HG03039 (cell line): ENCODE results near the gene ZFYVE16.
"Not testable (repeated sequence)": the region's sequence is repeated elsewhere in the genome, so short reads cannot be mapped to it uniquely, and the experiment has no call there.

Source experiments
- ATAC-seq: cut with Tn5 transposase; IDR thresholded peaks from one replicate; pipeline ENCODE4 v1.9.1; 2021; ENCODE audit warnings: mild to moderate bottlenecking, moderate library complexity; ENCODE audit not compliant: unreplicated experiment

Gene ZFYVE16

DNA sequence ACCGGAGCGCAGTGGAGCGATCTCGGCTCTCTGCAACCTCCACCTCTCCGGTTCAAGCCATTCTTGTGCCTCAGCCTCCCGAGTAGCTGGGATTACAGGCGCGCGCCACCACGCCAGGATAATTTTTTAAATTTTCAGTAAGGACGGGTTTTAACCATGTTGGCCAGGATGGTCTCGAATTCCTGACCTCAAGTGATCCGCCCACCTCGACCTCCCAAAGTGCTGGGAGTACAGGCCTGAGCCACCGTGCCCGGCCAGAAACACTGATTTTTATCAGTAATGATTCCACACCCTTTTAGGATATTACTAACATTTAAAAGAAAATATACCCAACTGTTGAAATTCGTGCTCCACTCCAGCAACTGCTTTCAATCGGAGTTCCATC is 79.6 kb downstream of the ZFYVE16 start:
- no peak for ATAC-seq

DNA sequence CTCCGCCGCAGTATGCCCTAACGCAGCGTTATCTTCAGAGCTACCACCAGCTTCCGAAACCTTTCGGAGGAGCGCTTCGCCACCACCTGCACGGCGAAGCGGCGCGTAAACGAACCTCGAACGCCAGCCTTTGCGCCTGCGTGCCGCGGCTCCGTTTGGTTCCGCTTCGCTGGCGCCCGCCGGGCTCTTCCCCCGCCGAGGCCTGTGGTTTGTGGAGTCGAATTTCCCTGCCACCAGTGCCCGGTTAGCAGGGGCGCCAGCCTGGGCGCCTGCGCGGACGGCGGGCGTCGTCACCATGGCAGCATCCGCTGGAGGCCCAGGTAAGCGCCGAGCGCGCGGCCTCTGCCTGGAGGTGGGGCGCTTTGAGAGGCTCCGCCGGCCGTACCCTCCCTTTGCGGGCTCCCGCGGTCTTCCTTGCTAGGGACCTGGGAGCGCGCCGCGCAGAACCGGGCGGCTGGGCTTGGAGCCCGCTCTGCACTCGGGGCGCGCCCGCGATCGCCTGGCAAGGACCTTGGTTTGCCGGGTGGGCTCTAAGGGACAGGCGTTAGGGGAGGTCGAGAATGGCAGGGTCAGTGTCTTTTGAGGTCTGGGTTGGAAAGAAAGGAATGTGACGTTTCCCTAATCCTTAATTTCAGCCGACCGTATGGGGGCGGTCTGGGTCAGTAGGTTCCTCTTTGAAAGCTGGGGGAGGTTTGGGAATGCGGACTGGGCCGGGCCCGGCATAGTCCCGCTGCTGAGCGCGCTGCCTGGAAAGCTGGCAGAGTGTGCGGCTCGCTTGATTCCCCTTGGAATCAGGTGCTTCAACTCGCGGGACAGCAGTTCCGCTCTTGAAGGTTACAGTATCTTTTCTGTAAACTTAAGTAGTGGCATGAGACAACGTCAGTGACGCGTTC is 80.2 kb downstream of the ZFYVE16 start, which contains the start of gene FAM151B:
Gene FAM151B (plus strand): TSS at position 272 of the 893 bp plus-strand sequence. CDS start 24 bp downstream, at position 296.
- peak; percentile 89 for ATAC-seq

DNA sequence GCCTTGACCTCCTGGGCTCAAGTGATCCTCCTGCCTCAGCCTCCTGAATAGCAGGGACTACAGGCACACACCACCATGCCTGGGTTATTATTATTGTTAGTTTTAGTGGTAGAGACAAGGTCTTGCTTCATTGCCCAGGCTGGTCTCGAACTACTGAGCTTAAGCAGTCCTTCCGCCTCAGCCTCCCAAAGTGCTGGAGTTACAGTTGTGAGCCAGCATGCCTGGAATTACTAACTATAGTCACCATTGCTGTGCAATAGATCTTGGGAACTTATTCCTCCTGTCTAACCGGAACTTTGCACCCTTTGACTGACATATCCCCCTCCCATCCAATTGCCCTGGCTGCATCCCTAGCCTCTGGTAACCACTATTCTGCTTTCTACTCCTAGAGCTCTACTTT is 83.4 kb downstream of the ZFYVE16 start:
- ATAC-seq: no peak

DNA sequence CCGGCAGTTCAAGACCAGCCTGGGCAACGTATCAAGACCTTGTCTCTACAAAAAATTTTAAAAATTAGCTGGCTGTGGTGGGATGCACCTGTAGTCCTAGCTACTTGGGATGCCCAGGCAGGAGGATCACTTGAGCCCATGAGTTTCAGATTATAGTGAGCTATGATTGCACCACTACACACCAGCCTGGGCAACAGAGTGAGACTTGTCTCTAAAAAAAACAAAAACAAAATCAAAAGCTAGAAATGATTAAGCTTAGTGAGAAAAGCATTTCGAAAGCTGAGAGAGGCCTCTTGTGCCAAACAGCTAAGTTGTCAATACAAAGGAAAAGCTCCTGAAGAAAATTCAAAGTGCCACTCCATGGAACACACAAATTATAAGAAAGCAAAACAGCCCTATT is 84.9 kb downstream of the ZFYVE16 start:
- no peak for ATAC-seq

DNA sequence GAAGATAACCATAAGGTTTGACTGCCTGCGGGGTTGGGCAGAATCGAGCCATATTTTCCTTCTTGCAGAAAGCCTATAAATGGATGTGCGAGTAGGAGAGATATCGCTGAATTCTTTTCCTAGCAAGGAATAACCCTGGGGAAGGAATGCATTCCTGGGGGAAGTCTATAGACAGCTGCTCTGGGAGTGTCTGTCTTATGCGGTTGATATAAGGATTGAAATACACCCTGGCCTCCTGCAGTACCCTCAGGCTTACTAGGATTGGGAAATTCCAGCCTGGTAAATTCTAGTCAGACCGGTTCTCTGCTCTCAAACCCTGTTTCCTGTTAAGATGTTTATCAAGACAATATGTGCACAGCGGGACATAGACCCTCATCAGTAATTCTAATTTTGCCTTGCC is 85.6 kb downstream of the ZFYVE16 start:
- ATAC-seq: not testable (repeated sequence)

DNA sequence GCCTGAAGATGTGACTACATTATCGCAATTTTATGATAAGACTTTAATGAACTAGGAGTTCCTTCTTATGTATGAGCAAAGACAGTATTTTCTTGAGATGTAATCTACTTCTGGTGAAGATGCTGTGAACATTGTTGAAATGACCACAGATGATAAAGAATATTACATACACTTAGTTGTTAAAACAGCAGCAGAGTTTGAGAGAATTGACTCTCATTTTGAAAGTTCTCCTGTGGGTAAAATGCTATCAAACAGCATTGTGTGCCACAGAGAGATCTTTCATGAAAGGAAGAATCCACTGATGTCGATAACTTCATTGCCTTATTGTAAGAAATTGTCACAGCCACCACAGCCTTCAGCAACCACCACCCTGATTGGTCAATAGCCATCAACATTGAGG is 88.0 kb downstream of the ZFYVE16 start:
- ATAC-seq: no peak

DNA sequence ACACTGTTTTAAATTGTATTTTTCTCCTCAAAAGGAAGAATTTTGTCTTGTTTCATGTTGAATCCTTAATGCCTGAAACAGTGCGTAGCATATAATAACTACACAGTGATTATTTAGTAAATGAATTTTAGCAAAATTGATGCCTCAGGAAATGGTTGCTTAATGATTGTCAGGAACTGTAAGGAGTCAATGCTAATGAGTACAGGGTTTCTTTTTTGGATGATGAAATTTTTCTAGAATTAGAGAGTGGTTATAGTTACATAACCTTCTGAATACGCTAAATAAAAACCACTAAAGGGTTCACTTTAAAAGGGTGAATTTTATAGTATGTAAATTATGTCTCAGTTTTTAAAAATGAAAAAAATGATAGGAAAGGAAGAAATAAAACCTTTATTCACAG is 94.9 kb downstream of the ZFYVE16 start:
- ATAC-seq: no peak

DNA sequence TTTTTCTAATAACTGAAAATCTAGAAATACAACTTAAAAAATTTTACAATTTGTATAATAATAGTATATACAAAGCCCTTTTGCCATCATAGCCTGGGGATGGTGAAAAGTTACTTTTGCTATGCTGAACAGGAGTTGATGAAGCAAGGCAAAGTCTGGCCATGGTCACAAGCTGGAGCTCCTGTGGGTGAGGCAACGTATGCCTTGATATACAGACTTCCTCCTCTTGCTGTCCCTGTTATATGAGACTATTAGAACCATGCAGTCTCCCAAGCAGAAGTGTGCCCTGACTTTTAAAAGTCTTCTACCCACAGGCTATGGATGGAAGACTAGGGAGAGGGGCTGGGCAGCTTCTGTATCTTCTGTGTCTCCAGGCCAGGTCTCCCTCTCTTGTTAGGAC is 95.8 kb downstream of the ZFYVE16 start:
- no peak for ATAC-seq

DNA sequence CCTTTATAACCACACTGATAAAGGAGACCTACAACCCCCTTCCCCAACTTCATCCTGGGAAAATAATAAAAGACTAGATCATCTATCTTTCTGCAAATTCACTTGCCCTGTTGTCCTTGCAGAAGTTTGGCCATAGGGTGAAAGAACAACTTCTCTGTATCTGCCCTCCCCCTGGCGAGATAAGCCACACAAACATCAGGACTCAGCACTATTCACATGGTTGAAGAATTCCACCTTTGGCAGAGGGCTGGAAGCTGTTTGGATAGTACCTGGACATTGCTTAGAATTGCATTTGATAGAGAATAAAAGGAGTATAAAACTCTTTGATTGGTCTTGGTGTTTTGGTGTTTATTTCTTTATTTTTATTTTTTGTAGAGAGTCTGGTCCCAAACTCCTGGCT is 97.0 kb downstream of the ZFYVE16 start:
- ATAC-seq: no peak

DNA sequence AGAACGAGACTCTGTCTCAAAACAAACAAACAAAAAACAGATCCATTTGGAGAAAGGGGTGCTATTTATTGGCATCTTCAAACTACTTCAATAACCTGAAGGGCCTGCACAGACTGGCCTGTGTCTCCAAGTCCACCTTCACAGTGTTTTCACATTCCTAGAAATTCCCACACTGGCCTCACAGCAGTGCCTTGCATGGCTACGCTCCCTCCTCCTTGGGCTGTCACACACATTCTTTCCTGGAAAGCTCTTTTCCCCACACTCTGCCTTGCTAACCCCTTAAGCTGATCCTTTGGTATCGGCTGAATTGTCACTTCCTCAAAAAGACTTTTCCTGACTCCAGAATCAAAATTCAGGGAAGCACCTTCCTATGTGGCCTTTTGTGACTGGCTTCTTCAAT is 99.8 kb downstream of the ZFYVE16 start:
- no peak for ATAC-seq

DNA sequence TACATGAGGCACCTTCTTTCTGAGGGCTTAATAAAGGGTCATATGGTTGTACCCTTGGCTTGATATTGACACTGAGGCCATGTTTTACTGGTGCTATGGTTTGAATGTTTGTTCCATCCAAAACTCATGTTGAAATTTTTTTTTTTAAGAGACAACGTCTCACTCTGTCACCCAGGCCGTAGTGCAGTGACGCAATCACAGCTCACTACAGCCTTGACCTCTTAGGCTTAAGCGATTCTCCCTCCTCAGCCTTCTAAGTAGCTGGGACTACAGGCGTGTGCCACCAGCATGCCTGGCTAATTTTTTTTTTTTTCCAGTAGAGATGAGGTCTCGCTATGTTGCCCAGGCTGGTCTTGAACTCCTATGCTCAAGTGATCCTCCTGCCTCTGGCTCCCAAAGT is 101.0 kb downstream of the ZFYVE16 start:
- ATAC-seq: no peak

DNA sequence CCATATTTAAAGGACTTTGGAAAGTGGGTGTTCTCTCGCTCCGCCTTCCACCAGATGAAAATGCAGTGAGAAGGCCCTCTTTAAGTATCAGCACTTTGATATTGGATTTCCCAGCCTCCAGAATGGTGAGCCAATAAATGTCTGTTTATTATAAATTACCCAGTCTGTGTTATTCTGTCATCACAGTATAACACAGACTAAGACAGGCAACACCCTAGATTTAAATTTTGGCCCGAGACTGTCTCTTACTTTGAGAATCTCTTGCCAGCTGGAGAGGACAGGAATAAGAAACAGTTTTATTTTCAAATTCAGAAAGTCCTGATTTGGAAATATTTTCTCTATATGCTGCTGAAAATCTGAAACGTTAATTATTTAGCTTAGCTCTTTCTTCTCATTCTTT is 101.5 kb downstream of the ZFYVE16 start:
- ATAC-seq: no peak

DNA sequence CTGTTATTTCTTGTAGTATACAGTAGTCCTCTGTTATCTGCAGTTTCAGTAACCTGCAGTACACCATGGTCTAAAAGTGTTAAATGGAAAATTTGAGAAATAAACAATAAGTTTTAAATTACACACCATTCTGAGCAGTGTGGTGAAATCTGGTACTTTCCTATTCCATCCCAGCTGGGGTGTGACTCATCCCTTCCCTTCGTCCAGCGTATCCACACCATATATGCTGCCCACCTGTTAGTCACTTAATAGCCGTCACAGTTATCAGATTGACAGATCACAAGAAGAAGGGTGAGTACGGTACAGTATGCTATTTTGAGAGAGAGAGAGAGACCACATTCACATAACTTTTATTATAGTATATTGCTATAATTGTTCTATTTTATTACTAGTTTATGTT is 109.0 kb downstream of the ZFYVE16 start:
- ATAC-seq: no peak
